Astrocyte of the spinal cord (primary cell): ENCODE data around the gene LRP1B.
"Not testable (repeated sequence)": the region's sequence is repeated elsewhere in the genome, so short reads cannot be mapped to it uniquely, and the experiment has no call there.

Source experiments
- DNase-seq: peaks from one replicate; pipeline ENCODE4 v3.0.0; 2011; ENCODE audit warnings: low read depth, low spot score
- H3K4me3 ChIP-seq: 2 replicates; pipeline ENCODE4 v1.5.1; 2011; ENCODE audit warnings: low read depth, mild to moderate bottlenecking, low read length, moderate library complexity
- CTCF ChIP-seq: IDR thresholded peaks from 2 replicates; pipeline ENCODE4 v1.5.1; 2012; ENCODE audit warnings: low read depth, mild to moderate bottlenecking, low read length, inconsistent platforms
- in situ Hi-C: cut with HindIII; loops from 2 replicates; pipeline ENCODE4 v1.10.0; 2017; ENCODE audit warnings: low sequenced_read_pairs

LRP1B gene

DNA sequence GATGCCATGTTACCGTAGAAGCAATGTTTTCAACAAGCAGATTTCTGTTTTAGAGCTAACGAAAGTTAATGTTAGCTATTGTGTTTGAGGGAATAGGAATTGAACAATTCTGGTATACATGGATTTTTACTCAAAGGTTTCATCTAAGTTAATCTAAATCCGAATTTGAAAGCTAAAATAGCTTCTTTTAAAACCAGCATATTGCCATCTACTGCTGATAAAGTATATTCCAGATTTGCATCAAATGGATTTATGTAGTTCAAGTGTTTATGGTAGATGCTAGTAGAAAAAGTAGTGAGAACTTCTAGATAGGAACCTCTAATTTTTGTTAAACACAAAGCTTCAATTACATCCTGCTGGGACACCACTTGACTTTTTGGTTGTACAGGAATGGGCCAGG is 1781.1 kb downstream of the LRP1B start:
- no peak for DNase-seq
- no peak for TF ChIP-seq CTCF
- H3K4me3 ChIP-seq: no peak overlapping the region
- in situ Hi-C loops: no loop called here

DNA sequence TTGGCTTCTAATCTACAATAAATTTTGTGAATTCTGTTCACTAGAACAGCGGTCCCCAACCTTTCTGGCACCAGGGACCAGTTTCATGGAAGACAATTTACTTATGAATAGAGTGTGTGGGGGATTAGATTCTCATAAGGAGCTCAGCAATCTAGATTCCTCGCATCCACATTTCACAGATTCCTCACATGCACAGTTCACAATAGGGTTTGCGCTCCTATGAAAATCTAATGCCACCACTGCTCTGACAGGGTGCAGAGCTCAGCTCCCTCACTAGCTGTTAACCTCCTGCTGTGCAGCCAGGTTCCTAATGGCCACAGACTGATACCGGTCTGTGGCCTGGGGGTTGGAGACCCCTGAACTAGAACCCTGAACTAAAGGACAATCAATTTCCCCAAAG is 1782.0 kb downstream of the LRP1B start:
- in situ Hi-C loops: no loop called here
- no peak for TF ChIP-seq CTCF
- no peak for DNase-seq
- H3K4me3 ChIP-seq: no peak overlapping the region

DNA sequence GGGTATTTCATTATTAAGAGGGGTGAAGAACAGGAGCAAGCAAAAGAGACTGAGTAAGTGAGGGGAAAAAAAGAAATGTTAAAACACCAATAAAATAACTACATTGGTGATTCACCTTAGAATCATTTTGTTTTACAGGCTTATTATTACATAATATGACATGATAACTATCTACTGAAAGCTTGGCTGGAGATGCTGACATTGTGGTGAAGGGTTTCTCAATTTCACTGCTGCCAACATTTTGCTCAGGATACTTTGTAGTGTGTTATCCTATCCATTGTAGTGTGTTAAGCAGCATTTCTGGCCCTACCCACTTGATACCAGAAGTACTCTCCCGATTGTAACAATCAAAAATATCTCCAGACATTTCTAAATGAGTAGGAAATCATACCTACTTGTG is 1786.0 kb downstream of the LRP1B start:
- no peak for TF ChIP-seq CTCF
- H3K4me3 ChIP-seq: no peak overlapping the region
- no peak for DNase-seq
- in situ Hi-C loops: no loop called here

DNA sequence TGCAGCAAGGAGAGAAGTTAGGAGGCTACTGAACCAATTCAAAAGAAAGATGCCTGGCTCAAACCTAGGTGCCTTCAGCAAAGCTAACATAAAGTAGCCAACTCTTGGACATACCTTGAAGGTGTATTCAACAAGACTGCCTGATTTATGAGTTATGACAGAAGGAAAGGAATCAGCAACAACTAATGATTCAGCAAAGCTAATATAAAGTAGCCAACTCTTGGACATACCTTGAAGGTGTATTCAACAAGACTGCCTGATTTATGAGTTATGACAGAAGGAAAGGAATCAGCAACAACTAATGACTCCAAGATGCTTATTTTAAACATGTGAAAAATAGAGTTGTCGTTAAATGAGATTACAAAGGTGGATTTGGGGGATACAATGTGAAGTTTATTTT is 1786.5 kb downstream of the LRP1B start:
- H3K4me3 ChIP-seq, DNase-seq, in situ Hi-C loops: not testable (repeated sequence)

GRCh38 chr2:140338795-140339194 is 1792.0 kb downstream of the LRP1B start:
- no peak for DNase-seq
- H3K4me3 ChIP-seq: no peak overlapping the region
- in situ Hi-C loops: no loop called here
- TF ChIP-seq CTCF: no peak

GRCh38 chr2:140337061-140337460 is 1793.8 kb downstream of the LRP1B start:
- no peak for DNase-seq
- no peak overlapping the region for H3K4me3 ChIP-seq
- in situ Hi-C loops: no loop called here
- no peak for TF ChIP-seq CTCF

GRCh38 chr2:140316345-140316744 is 1814.5 kb downstream of the LRP1B start:
- no peak for DNase-seq
- no peak for TF ChIP-seq CTCF
- in situ Hi-C loops: no loop called here
- no peak overlapping the region for H3K4me3 ChIP-seq
